ENCODE results near the gene TPSAB1.

- TF ChIP-seq CTCF (IDR thresholded peaks at IDR 0.05; ENCODE audit: low read depth, low read length) (no peak), POLR2A (IDR thresholded peaks at IDR 0.05; ENCODE audit: extremely low read depth, insufficient read length) (no peak)
These were observed 37.2 kb downstream of the TPSAB1 start for GRCh38 chr16:1277617-1278282.
